ENCODE data around the gene INAVA. TPM values are rescaled to one million over a fixed set of nuclear protein-coding genes. Genes with fewer than 3 reads are reported as not detected.

Gene INAVA
- total and polyA plus RNA-seq, 3 experiments from 2014 or later: 0.09 to 0.37 (median 0.24) TPM

DNA sequence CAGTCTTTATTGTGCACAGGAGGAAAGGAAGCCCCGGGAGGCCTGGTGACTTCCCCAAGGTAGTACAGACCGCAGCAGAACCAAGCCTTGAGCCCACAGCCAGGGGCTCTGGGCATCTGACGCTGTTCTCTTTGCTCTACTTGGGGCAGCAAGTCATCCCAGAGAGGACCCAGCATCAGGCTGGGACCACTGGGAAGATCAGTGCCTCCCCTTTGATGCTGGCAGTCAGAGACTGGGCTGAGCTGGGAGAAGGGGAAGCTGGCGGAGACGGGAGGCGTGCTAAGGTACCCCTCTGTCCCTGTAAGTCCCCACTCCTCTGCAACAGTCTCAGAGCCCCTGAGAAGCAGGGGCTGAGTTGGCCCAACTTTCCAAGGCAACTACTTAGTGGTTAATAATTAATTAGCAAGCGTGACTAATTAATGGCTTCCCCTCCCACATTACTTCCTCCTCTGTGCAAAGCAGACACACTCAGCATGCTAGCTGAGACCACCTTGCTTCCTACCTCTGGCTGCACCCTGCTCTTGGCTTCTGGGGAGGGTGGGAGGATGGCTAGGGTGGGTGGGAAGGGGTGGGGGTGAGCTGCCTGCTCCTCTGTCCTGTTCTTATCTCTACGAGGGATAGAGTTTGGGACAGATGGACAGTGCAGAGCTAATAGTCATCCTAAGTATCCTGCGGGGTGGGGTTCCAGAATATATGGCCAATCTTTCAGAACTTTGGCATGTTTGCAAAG is 1.3 kb downstream of the INAVA start:
- no peaks in the 10 kb centered on the region for H3K36me3 Mint-ChIP-seq
- H3K27ac ChIP-seq (ENCODE audit: low read depth, low read length): no peak overlapping the region

DNA sequence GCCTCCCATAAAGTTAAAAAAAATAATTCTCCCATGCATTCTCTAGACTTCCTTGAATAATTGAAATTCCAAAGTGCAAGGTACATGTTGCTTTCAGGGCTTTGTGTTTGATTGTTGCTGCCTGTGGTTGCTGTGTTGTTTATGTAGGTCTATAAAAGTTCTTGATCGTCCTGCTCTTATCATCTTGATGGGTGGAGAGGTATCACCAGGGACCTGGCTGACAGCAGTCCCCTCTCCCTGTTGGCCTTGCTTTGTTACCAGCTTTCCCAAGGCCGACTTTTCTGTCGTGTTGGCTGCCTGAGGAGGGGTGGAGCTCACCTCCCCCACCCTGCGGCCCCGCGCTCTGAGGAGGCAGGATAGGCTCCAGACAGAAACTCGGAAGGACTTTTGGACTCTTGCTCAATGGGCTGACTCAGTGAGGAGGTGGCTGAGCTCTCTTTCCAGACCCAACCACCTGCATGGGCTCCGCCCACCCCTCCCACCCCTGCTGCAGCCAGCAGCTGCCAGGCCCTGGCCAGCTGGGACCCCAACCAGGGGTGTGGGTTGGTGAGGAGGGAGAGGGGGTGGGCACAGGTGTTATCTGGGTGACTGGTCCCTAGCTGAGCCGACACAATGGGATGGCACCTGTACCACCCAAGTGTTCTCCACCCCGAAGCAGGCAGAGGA is 2.0 kb downstream of the INAVA start:
- no peak for DNase-seq
- Histone ChIP-seq H3K9me3 (ENCODE audit: low read length) (no peaks in the 10 kb centered on the region), H3K27ac (ENCODE audit: low read depth, low read length) (no peak overlapping the region), H3K27me3 (ENCODE audit: insufficient read depth, low read length, poor library complexity, severe bottlenecking) (peaks cover 7% of the 10 kb centered on the region), H3K4me3 (ENCODE audit: low read length) (no peak overlapping the region), H3K36me3 (ENCODE audit: insufficient read depth, low read length) (no peaks in the 10 kb centered on the region), H3K4me1 (ENCODE audit: insufficient read depth, low read length) (peaks cover 4% of the 10 kb centered on the region)
- Mint-ChIP-seq H3K27me3 (peaks cover 20 to 26% of the 10 kb centered on the region in 2 donors), H3K9me3 (no peaks in the 10 kb centered on the region), H3K4me1 (peaks cover 1 to 7% (median 5%) of the 10 kb centered on the region in 3 donors), H3K4me3 (no peak overlapping the region), H3K36me3 (no peaks in the 10 kb centered on the region), H3K27ac (no peak overlapping the region)
- CTCF ChIA-PET: no interaction called here
- POLR2A ChIA-PET: no interaction called here

More for the DNA sequence above, 1.3 kb downstream of the INAVA start:
- Histone ChIP-seq H3K27me3 (ENCODE audit: insufficient read depth, low read length, poor library complexity, severe bottlenecking) (peaks cover 7% of the 10 kb centered on the region), H3K4me3 (ENCODE audit: low read length) (no peak overlapping the region), H3K36me3 (ENCODE audit: insufficient read depth, low read length) (no peaks in the 10 kb centered on the region), H3K4me1 (ENCODE audit: insufficient read depth, low read length) (peaks cover 8% of the 10 kb centered on the region), H3K9me3 (ENCODE audit: low read length) (no peaks in the 10 kb centered on the region)
- POLR2A ChIA-PET: no interaction called here
- peak overlapping the region in 1 of 8 donors; percentile 14 for H3K27ac Mint-ChIP-seq
- H3K4me1 Mint-ChIP-seq: peaks cover 1 to 13% (median 10%) of the 10 kb centered on the region in 3 donors
- H3K4me3 Mint-ChIP-seq: no peak overlapping the region
- no peak for DNase-seq
- H3K9me3 Mint-ChIP-seq: no peaks in the 10 kb centered on the region
- CTCF ChIA-PET: no interaction called here
- peaks cover 17 to 23% of the 10 kb centered on the region in 2 donors for H3K27me3 Mint-ChIP-seq

DNA sequence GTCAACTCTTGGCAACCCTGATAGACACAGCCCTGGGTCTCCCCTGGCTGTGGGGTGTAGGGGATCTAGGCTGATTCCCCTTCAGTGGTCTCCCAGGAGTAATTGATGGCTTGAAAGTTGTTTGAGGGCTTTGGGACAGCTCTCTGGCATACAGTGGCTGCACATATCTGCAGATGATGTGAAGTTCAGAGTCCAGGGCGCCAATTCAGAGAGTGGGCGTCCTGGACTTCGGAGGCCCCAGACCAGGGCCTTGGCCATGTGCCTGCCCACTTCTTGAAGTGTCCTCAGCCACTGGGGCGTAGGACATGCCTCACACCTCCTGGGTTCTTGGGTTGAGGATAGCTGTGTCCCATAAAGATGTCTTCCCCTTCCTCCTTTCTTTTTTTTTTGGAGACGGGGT is 2.6 kb downstream of the INAVA start:
- H3K4me1 Mint-ChIP-seq: peaks cover 0 to 1% (median under 1%) of the 10 kb centered on the region in 3 donors
- Histone ChIP-seq H3K4me1 (ENCODE audit: insufficient read depth, low read length) (no peaks in the 10 kb centered on the region), H3K27me3 (ENCODE audit: insufficient read depth, low read length, poor library complexity, severe bottlenecking) (peaks cover 7% of the 10 kb centered on the region), H3K36me3 (ENCODE audit: insufficient read depth, low read length) (no peaks in the 10 kb centered on the region), H3K27ac (ENCODE audit: low read depth, low read length) (no peak overlapping the region), H3K4me3 (ENCODE audit: low read length) (no peak overlapping the region), H3K9me3 (ENCODE audit: low read length) (no peaks in the 10 kb centered on the region)
- ChIA-PET POLR2A (no interaction called here), CTCF (interaction anchor here (1.0 to 1.4 kb wide), 2 partner anchors 9 to 15 kb away, joined by 3 to 6 read pairs; no protein-coding TSS in a partner anchor)
- DNase-seq: no peak
- no peaks in the 10 kb centered on the region for H3K36me3 Mint-ChIP-seq
- no peaks in the 10 kb centered on the region for H3K9me3 Mint-ChIP-seq
- peaks cover 15 to 21% of the 10 kb centered on the region in 2 donors for H3K27me3 Mint-ChIP-seq
- H3K4me3 Mint-ChIP-seq: peak overlapping the region in 1 of 7 donors; percentile 63
- H3K27ac Mint-ChIP-seq: no peak overlapping the region

DNA sequence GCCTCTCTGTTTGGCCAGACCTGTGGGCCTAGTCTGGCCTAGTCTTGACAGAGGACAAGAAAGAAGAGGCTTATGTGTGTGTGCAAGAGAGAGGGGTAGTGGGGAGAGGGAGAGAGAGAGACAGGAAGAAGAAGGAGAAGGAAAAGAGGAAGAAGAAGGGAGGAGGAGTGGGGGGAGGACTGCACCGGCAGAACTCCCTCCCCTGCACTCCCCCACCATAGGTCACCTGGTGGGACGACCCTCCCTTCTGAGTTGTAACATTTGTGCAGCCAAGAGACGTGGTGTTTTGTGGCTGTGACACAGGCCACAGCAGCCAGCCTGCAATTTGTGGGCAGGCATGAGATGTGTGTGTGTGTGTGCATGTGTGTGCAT is 4.3 kb downstream of the INAVA start:
- H3K36me3 ChIP-seq (ENCODE audit: insufficient read depth, low read length): no peaks in the 10 kb centered on the region
- peaks cover 7% of the 10 kb centered on the region for H3K27me3 ChIP-seq (ENCODE audit: insufficient read depth, low read length, poor library complexity, severe bottlenecking)
- no peak overlapping the region for H3K4me3 ChIP-seq (ENCODE audit: low read length)
- H3K27me3 Mint-ChIP-seq: peaks cover 4 to 6% of the 10 kb centered on the region in 2 donors
- no peak overlapping the region for H3K4me3 Mint-ChIP-seq
- H3K4me1 Mint-ChIP-seq: peaks cover 0 to 7% (median 0%) of the 10 kb centered on the region in 3 donors
- POLR2A ChIA-PET: no interaction called here
- no peak overlapping the region for H3K27ac Mint-ChIP-seq
- H3K9me3 ChIP-seq (ENCODE audit: low read length): no peaks in the 10 kb centered on the region
- no peaks in the 10 kb centered on the region for H3K9me3 Mint-ChIP-seq
- no peak overlapping the region for H3K27ac ChIP-seq (ENCODE audit: low read depth, low read length)
- H3K36me3 Mint-ChIP-seq: no peaks in the 10 kb centered on the region
- CTCF ChIA-PET: no interaction called here
- no peaks in the 10 kb centered on the region for H3K4me1 ChIP-seq (ENCODE audit: insufficient read depth, low read length)
- DNase-seq: no peak

DNA sequence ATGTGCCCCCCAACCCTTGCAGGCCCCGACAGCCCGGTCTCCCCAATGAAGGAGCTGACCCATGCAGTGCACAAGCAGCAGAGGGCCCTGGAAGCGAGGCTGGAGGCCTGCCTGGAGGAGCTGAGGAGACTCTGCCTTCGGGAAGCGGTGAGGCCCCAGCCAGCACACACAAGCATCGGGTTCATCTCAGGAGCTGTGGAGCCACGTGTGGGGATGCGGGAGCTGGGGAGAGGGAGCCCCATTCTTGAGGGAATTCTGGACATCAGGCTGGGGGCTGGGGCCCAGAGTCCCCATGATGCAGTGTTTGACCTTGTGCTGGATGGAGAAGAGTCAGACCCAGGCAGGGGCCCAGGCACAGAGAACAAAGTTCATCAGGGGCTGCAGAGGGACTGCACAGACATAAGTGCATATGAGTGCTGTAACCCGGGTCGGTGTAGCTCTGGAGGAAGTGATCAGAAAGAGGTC is 4.8 kb downstream of the INAVA start:
- H3K27me3 Mint-ChIP-seq: peaks cover 3 to 5% of the 10 kb centered on the region in 2 donors

DNA sequence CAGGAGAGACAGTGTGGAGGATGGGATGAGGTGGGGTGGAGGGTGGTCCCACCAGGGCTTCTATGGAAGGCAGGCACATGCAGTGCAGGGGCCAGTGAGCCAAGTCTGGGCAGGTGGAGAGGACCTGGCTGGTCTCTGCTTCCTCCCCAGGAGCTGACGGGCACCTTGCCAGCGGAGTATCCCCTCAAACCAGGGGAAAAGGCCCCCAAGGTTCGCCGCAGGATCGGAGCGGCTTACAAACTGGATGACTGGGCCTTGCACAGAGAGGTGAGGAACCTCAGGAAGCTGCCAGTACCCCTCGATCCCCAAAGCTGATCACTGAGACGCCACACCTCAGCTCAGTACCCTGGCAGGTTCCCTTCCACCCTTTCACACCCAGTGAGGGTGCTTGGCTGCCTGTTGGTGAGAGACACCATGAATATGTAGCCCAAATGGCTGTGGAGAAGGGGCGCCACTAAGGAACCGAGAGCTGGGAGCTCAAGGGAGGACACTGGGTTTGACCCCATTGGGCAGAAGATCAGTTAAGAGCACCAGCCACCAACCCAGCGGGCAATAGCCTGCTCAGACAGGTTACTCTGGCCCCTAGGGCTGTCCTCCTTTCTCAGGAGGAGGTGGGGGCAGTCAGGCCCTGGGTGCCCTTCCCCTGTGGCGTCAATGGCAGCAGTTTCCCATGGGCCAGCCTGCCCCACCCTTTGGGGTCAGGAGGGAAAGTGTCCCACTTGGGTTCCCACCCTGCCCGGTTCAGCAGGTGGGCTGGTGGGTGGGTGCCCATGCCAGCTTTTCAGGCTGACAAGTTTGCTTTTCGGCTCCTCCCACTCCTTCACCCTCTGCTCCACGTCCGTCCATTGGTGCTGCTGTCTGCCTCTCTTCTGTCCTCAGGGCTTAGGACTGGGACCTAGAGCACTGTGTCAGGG is 5.5 kb downstream of the INAVA start:
- Histone ChIP-seq H3K27me3 (ENCODE audit: insufficient read depth, low read length, poor library complexity, severe bottlenecking) (no peaks in the 10 kb centered on the region), H3K36me3 (ENCODE audit: insufficient read depth, low read length) (no peaks in the 10 kb centered on the region), H3K4me1 (ENCODE audit: insufficient read depth, low read length) (peaks cover 4% of the 10 kb centered on the region), H3K9me3 (ENCODE audit: low read length) (no peaks in the 10 kb centered on the region), H3K4me3 (ENCODE audit: low read length) (no peak overlapping the region), H3K27ac (ENCODE audit: low read depth, low read length) (no peak overlapping the region)
- ChIA-PET POLR2A (no interaction called here), CTCF (no interaction called here)
- H3K9me3 Mint-ChIP-seq: no peaks in the 10 kb centered on the region
- H3K4me1 Mint-ChIP-seq: peaks cover 2 to 18% (median 3%) of the 10 kb centered on the region in 3 donors
- no peaks in the 10 kb centered on the region for H3K36me3 Mint-ChIP-seq
- no peak for DNase-seq
- no peak overlapping the region for H3K27ac Mint-ChIP-seq
- peaks cover 3 to 6% of the 10 kb centered on the region in 2 donors for H3K27me3 Mint-ChIP-seq
- H3K4me3 Mint-ChIP-seq: no peak overlapping the region

More for the DNA sequence above, 4.8 kb downstream of the INAVA start:
- no peaks in the 10 kb centered on the region for H3K9me3 ChIP-seq (ENCODE audit: low read length)
- Mint-ChIP-seq H3K27ac (no peak overlapping the region), H3K4me3 (no peak overlapping the region), H3K36me3 (no peaks in the 10 kb centered on the region), H3K9me3 (no peaks in the 10 kb centered on the region), H3K4me1 (peaks cover 0 to 12% (median 0%) of the 10 kb centered on the region in 3 donors)
- DNase-seq: no peak
- H3K4me1 ChIP-seq (ENCODE audit: insufficient read depth, low read length): no peaks in the 10 kb centered on the region
- POLR2A ChIA-PET: no interaction called here
- peaks cover 2% of the 10 kb centered on the region for H3K27me3 ChIP-seq (ENCODE audit: insufficient read depth, low read length, poor library complexity, severe bottlenecking)
- H3K36me3 ChIP-seq (ENCODE audit: insufficient read depth, low read length): no peaks in the 10 kb centered on the region
- no peak overlapping the region for H3K27ac ChIP-seq (ENCODE audit: low read depth, low read length)
- CTCF ChIA-PET: no interaction called here
- no peak overlapping the region for H3K4me3 ChIP-seq (ENCODE audit: low read length)

DNA sequence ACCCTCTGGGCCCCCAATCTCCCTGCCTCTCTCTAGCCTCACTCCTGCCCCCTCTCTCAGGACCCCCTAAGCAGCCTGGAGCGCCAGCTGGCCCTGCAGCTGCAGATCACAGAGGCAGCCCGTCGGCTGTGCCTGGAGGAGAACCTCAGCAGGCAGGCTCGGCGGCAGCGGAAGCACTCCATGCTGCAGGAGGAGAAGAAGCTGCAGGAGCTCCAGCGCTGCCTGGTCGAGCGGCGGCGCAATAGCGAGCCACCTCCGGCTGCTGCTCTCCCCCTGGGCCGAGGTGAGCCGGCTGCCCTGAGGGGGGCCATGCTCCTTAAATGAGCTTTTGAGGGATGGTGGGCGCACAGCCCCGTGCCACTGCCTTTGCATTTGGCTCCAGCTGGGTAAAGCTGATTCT is 6.2 kb downstream of the INAVA start:
- Histone ChIP-seq H3K27ac (ENCODE audit: low read depth, low read length) (no peak overlapping the region), H3K4me3 (ENCODE audit: low read length) (no peak overlapping the region), H3K36me3 (ENCODE audit: insufficient read depth, low read length) (no peaks in the 10 kb centered on the region), H3K27me3 (ENCODE audit: insufficient read depth, low read length, poor library complexity, severe bottlenecking) (no peaks in the 10 kb centered on the region), H3K9me3 (ENCODE audit: low read length) (no peaks in the 10 kb centered on the region), H3K4me1 (ENCODE audit: insufficient read depth, low read length) (peaks cover 11% of the 10 kb centered on the region)
- ChIA-PET POLR2A (interaction anchor here (0.5 kb wide), 1 partner anchor 294 kb away, joined by 3 read pairs; no protein-coding TSS in a partner anchor), CTCF (interaction anchor here (1.0 kb wide), 1 partner anchor 79 kb away, joined by 3 read pairs; no protein-coding TSS in a partner anchor)
- H3K27ac Mint-ChIP-seq: no peak overlapping the region
- no peak for DNase-seq
- peaks cover 3 to 6% of the 10 kb centered on the region in 2 donors for H3K27me3 Mint-ChIP-seq
- H3K9me3 Mint-ChIP-seq: no peaks in the 10 kb centered on the region
- no peak overlapping the region for H3K4me3 Mint-ChIP-seq
- peaks cover 9 to 25% (median 9%) of the 10 kb centered on the region in 3 donors for H3K4me1 Mint-ChIP-seq
- no peaks in the 10 kb centered on the region for H3K36me3 Mint-ChIP-seq
